Skeletal muscle satellite cell (primary cell): Measurements from ENCODE around the gene FDX2.

ENCODE experiments used
- H3K27me3 ChIP-seq: 2 replicates; pipeline ENCODE4 v1.7.0; 2013; ENCODE audit warnings: low read length; ENCODE audit not compliant: control insufficient read depth, insufficient read depth
- H3K36me3 ChIP-seq: 2 replicates; pipeline ENCODE4 v1.7.0; 2013; ENCODE audit warnings: mild to moderate bottlenecking, control low read depth, low read length; ENCODE audit not compliant: insufficient read depth
- H3K4me1 ChIP-seq: 2 replicates; pipeline ENCODE4 v1.7.0; 2013; ENCODE audit warnings: low read length; ENCODE audit not compliant: control insufficient read depth, insufficient read depth
- H3K4me2 ChIP-seq: 2 replicates; pipeline ENCODE4 v1.7.0; 2013; ENCODE audit warnings: mild to moderate bottlenecking, low read length
- H3K4me3 ChIP-seq: 2 replicates; pipeline ENCODE4 v1.7.0; 2013; ENCODE audit warnings: low read length
- H3K9ac ChIP-seq: 2 replicates; pipeline ENCODE4 v1.7.0; 2013; ENCODE audit warnings: mild to moderate bottlenecking, low read depth, low read length, moderate library complexity
- H3K9me3 ChIP-seq: replicated peaks from 2 replicates; pipeline ENCODE4 v1.7.0; 2013; ENCODE audit warnings: mild to moderate bottlenecking, control low read depth, low read length

Gene FDX2

DNA sequence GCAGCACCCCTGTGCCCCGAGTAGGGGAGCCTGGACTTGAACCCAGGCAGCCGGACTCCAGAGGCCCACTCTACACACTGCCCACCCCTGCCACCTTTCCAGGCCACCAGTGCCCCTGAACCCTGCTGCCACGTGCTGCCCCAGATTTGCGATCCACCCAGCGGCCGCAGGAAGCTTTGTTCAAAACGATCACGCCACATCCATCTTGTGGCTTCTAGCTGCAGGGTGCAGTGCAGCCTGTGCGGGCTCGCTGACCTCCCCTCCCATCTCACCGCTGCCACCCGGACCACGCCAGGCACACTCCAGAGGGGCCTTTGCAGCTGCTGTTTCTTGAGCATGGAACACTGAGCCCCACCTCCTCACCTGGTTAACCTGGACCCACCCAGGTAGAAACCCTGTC lies 13.7 kb upstream of the FDX2 start:
- Histone ChIP-seq H3K36me3 (peaks cover 41% of the 10 kb centered on the region), H3K4me2 (no peak overlapping the region), H3K9ac (no peak overlapping the region), H3K4me3 (no peak overlapping the region), H3K9me3 (no peaks in the 10 kb centered on the region), H3K4me1 (peaks cover 14% of the 10 kb centered on the region), H3K27me3 (no peaks in the 10 kb centered on the region)

DNA sequence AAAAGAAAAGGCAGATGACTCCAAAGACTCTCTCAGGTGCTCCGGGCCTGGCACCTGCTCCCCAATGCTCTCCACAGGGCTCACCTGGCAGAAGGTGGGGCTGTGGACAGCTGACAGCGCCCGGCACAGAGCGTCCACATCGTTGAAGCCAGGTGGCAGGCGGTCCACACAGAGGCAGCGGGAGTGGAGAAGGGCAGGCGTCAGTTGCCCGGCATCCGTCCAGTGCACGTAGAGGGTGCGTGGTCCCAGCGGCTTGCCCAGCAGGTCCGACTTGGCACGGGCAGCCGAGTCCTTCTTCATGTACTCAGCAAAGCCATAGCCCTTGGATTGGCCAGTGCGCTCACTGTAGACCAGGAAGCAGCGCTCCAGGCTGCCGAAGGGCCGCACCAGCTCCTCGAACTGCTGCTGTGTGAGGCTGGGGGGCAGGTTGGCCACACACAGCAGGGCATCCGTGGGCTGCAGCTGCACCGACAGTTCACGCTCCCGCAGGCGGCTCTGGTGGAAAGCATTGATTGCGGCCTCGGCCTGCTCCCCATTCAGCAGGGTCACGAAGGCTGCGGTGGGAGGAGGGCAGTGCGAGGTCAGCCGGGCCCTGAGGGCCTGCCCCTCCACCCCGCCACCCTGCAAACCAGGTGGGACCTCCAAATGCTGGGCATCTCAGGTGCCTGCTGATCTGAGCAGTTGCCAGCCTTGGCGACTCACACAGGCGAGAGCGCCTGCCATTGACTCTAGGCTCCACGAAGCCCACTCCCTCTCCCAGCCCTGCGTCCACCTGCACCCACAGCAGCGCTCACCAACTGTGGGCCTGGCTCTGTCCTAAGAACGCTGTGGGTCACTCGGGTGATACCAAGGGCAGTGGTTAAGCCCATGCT lies 13.0 kb upstream of the FDX2 start:
- peaks cover 7% of the 10 kb centered on the region for H3K4me1 ChIP-seq
- H3K36me3 ChIP-seq = peaks cover 43% of the 10 kb centered on the region
- H3K9me3 ChIP-seq = no peaks in the 10 kb centered on the region
- H3K4me2 ChIP-seq = no peak overlapping the region
- no peak overlapping the region for H3K4me3 ChIP-seq
- H3K9ac ChIP-seq = no peak overlapping the region
- no peaks in the 10 kb centered on the region for H3K27me3 ChIP-seq

DNA sequence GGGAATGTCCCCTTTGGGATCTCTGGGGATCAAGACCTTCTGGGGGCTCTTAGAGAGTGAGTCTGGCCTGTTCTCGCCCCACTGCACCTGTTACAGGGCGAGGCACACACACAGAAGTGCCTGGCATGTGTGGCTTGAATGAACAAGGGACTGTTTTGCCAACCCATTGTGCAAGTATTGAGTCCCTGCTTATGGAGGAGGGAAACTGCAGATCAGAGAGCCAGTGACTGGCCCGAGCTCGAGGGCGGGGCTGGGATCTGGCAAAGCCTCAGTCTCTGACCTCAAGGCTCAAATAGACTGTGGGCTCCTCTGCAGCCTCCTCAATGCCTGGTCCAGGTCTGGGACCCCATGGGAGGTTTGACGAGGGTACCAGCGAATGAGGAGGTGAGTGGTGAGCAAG lies 12.0 kb upstream of the FDX2 start:
- peaks cover 5% of the 10 kb centered on the region for H3K4me1 ChIP-seq
- H3K9ac ChIP-seq = no peak overlapping the region
- H3K27me3 ChIP-seq = no peaks in the 10 kb centered on the region
- H3K9me3 ChIP-seq = no peaks in the 10 kb centered on the region
- no peak overlapping the region for H3K4me3 ChIP-seq
- peaks cover 53% of the 10 kb centered on the region for H3K36me3 ChIP-seq
- H3K4me2 ChIP-seq = no peak overlapping the region

DNA sequence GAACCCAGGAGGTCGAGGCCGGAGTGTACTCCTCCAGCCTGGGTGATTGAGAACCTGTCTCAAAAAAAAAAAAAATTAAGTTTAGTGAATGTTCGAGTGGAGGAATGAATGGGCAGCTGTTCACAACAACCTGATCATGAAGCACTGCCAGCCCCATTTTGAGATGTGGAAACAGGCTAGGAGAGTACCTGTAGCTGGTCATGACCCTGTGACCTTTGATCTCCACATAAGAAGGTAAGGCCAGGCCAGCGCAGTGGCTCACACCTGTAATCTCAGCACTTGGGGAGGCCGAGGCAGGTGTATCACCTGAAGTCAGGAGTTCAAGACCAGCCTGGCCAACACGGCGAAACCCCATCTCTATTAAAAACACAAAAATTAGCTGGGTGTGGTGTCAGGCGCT lies 9.9 kb upstream of the FDX2 start:
- no peak overlapping the region for H3K4me2 ChIP-seq
- no peaks in the 10 kb centered on the region for H3K9me3 ChIP-seq
- H3K4me1 ChIP-seq = no peaks in the 10 kb centered on the region
- H3K9ac ChIP-seq = no peak overlapping the region
- H3K36me3 ChIP-seq = peaks cover 71% of the 10 kb centered on the region
- no peak overlapping the region for H3K4me3 ChIP-seq
- no peaks in the 10 kb centered on the region for H3K27me3 ChIP-seq

DNA sequence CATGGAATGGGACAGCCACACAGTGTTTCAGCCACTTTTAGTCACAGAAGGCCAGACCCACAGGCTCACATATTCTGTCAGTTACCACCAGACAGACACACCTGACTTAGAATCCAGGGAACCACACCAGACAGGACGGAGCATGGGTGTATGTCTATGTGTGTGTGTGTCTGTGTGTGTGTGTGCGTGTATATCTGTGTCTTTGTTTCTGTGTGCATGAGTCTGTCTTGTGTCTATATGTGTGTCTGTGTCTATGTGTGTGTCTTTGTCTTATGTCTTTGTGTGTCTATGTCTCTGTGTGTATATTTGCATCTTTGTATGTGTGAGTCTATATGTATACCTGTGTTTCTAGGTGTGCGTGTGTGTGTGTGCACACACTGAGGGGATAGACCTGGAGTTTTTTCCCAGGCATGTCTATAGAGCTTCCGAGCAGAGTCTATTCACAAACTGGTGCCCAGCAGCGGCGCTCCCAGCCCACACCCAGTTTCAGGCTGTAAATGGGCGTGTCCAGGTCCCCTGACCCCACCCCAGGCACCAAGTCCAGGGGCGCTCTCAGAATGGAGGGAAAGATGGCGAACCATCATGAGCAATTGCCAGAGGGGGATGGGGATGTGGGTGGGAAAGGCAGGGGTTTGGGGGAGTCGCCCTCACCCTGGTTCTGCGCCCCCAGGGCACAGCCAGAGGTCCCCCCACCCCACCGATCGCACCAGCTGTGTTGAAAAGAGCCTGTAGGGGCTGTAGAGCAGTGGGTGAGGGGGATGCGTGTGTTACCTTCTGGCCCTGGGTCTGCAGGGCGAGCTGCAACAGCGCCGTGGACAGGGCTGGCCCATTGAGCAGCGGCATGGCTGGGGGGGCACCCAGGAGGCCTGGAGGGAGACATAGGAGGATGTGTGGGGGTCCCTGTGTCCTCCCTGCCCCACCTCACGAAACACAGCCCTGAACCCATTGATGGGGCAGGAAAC lies 6.3 kb upstream of the FDX2 start:
- H3K9me3 ChIP-seq = no peaks in the 10 kb centered on the region
- H3K4me3 ChIP-seq = no peak overlapping the region
- no peak overlapping the region for H3K9ac ChIP-seq
- H3K4me1 ChIP-seq = no peaks in the 10 kb centered on the region
- peaks cover 58% of the 10 kb centered on the region for H3K36me3 ChIP-seq
- no peak overlapping the region for H3K4me2 ChIP-seq
- no peaks in the 10 kb centered on the region for H3K27me3 ChIP-seq

DNA sequence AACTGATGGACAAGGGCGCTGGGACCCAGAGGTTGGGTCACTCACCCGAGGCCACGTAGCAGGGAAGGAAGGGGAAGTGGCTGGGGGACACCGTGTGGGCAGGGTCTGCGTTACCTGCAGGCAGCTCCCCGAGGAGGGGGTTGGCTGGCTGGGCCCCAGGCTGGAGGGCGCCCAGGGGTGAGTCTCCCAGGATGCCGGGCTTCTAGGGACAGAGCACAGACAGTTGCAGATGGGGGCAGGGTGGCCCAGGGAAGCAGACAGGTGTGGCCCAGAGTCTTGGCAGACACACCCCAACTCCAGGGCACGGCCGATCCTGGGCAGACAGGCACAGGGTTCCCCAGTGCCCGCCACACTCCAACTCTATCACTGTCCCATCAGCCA lies 5.6 kb upstream of the FDX2 start:
- H3K36me3 ChIP-seq = peaks cover 59% of the 10 kb centered on the region
- H3K9ac ChIP-seq = no peak overlapping the region
- H3K4me2 ChIP-seq = no peak overlapping the region
- no peaks in the 10 kb centered on the region for H3K4me1 ChIP-seq
- H3K9me3 ChIP-seq = no peaks in the 10 kb centered on the region
- H3K4me3 ChIP-seq = no peak overlapping the region
- no peaks in the 10 kb centered on the region for H3K27me3 ChIP-seq

DNA sequence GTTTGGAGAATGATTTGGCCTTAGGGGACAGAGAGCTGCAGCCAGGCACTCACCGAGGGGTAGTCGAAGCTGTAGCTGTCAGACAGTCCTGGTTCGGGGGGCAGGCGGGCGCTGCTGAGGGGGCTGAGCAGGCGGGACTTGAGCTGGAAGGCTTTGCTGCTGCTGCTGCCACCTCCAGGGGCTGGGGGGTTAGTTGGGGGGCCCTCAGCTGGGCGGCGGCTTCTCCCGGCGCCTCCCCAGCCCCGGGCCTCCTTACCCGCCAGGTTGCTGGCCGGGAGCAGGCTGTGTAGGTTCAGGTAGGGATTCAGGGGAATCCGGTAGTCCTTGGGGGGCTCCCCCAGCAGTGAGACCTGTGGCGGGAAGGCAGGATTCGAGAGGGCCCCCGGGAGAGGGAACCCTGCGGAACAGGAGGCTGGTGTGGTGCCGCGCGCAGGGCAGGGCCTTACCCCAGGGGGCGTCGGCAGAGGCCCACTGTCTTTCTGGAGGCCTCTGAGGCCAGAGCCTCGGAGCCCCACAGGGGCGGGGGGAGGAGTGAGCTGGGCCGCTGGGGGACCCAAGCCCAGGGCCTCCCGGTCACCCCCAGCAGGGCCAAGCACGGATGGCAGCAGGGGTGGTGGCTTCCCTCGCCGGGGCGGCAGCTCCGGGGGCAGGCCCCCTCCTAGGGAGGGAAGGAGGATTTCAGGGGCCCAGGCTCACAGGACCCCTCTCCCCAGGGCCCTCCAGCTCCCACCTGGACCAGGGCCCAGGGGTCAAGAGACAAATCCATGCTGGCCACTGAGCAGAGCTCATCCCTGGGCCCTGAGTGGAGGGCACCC lies 5.0 kb upstream of the FDX2 start:
- Histone ChIP-seq H3K4me1 (peaks cover 4% of the 10 kb centered on the region), H3K36me3 (peaks cover 60% of the 10 kb centered on the region), H3K27me3 (no peaks in the 10 kb centered on the region), H3K4me2 (no peak overlapping the region), H3K9me3 (no peaks in the 10 kb centered on the region), H3K4me3 (no peak overlapping the region), H3K9ac (no peak overlapping the region)

DNA sequence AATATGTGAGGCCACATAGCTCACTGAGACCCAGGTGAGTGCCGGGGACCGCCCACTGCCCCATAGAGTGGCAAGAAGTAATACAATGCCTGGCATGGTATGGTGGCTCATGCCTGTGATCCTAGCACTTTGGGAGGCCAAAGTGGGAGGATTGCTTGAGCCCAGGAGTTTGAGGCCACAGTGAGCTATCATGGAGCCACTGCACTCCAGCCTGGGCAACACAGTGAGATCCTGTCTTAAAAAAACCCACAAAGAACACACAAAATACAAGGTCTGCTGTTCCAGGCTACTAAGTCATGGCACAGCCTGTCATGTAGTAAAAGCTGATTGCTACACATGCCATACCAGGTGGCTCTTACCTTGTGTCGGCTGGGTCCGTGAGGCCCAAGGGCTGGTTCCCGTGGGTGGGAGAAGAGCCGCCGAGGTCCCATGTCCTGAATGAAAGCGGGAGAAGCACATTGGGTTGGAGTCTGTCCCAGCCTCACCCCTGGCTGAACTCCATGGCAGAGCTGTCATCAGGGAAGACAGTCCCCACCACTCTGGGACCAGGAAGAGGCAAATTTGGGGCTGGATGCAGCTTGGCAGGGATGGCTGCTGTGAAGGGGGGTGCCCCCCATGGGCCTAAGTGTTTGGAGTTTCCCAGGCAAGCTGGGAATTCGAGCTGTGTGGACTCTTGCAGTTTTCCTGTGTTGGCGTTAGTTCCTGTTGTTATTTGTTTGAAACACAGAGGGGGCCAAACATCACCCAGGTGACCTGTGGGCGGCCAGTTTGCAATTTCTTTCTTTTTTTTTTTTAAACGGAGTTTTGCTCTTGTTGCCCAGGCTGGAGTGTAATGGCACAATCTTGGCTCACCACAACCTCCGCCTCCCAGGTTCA lies 3.2 kb upstream of the FDX2 start:
- no peaks in the 10 kb centered on the region for H3K9me3 ChIP-seq
- H3K27me3 ChIP-seq = no peaks in the 10 kb centered on the region
- H3K9ac ChIP-seq = no peak overlapping the region
- no peak overlapping the region for H3K4me2 ChIP-seq
- no peak overlapping the region for H3K4me3 ChIP-seq
- peaks cover 4% of the 10 kb centered on the region for H3K4me1 ChIP-seq
- H3K36me3 ChIP-seq = peaks cover 49% of the 10 kb centered on the region

DNA sequence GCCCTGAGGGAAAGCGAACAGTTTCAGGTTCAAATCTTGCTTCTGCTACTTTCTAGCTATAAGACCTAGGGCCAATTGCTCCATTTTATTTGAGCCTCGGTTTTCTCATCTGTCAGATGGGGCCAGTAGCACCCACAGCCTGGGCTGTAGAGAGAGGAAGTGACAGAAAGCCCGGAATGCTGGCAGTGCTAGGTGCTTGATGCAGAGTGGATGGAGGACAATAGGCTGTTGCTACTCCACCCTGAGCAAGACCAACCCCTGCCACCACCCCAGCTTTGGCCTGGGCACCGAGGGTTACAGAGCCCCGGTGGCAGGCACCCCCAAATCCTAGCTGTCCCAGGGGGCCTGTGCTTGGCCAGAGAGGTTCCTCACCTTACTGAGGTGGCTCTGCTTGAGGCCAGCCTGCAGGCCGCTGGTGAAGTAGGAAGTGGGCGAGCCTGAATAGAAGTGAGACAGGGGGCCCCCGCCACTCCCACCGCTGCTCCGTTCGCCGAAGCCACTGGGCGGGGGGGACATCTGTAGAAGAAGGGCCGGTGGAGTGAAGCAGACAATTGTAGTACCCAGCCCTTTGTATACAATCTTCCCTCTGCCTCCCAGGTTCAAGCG lies 2.1 kb upstream of the FDX2 start:
- no peak overlapping the region for H3K4me2 ChIP-seq
- no peak overlapping the region for H3K4me3 ChIP-seq
- peaks cover 4% of the 10 kb centered on the region for H3K4me1 ChIP-seq
- H3K9ac ChIP-seq = no peak overlapping the region
- H3K36me3 ChIP-seq = peaks cover 41% of the 10 kb centered on the region
- no peaks in the 10 kb centered on the region for H3K9me3 ChIP-seq
- no peaks in the 10 kb centered on the region for H3K27me3 ChIP-seq

DNA sequence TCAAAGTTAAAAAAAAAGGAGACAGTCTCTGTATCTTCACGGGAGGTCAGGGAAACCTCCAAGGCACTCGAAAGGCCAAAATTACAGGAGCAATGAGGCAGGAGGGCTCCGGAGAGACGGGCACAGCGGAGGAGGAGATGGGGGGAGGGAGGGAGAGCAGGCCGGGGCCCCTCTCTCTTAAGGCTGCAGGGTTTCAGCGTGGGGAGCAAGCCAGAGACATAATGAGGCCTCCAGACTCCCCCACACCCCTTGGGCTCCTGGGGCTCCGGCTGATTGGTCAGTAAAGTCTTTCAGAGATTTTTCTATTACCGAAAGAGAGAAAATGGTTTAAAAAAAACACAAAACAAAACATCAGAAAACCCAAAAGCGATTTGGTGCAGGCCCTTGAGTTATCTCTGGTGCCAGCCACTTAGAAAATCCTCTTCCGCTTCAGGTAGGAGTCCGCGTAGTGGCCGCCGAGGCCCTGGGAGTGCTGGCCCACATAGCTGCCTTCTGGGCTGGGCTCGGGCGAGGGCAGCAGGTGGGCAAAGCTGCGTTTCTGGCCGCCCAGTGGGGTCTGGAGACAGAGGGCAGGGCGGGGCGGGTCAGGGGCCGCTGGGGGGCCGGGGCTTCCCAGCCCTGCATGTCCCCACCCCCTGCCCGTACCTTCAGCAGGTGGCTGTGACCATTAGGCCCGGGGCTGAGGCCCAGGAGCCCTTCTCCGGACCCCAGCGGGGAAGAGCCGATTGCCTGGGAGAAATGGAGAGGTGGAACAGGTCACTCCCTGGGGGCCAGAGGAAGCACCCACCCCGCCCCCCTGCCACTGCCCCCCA lies 1.4 kb upstream of the FDX2 start:
- peaks cover 4% of the 10 kb centered on the region for H3K4me1 ChIP-seq
- H3K9ac ChIP-seq = no peak overlapping the region
- H3K9me3 ChIP-seq = no peaks in the 10 kb centered on the region
- H3K4me2 ChIP-seq = no peak overlapping the region
- H3K4me3 ChIP-seq = no peak overlapping the region
- peaks cover 34% of the 10 kb centered on the region for H3K36me3 ChIP-seq
- H3K27me3 ChIP-seq = no peaks in the 10 kb centered on the region
